Liver (tissue), 3 donors: Measurements from ENCODE around the gene HDLBP.

ENCODE experiments used
- CTCF ChIP-seq: fragments of 150-350 bp; IDR thresholded peaks from 2 replicates; pipeline ENCODE4 v1.5.1; 2017; ENCODE audit warnings: improper control_type of control experiment, low read depth, low read length; ENCODE audit not compliant: missing input control
- EGR1 ChIP-seq, 2 donors: IDR thresholded peaks; 2 replicates each; pipeline ENCODE4 v1.6.1; 2016 to 2018; ENCODE audit warnings: antibody characterized with exemption in 2 of 2, low read depth in 2 of 2
- GABPA ChIP-seq, 2 donors: IDR thresholded peaks in 1 of 2; conservative IDR thresholded peaks in 1 of 2; 2 replicates each; pipeline ENCODE4 v1.6.1; 2016; ENCODE audit warnings: antibody characterized with exemption in 2 of 2, mild to moderate bottlenecking in 1 of 2, moderate library complexity in 1 of 2
- JUND ChIP-seq, 2 donors: IDR thresholded peaks; 2 replicates each; pipeline ENCODE4 v1.6.1; 2016; ENCODE audit warnings: antibody characterized with exemption in 2 of 2
- MAX ChIP-seq: IDR thresholded peaks from 2 replicates; pipeline ENCODE4 v1.6.1; 2016; ENCODE audit warnings: antibody characterized with exemption
- RXRA ChIP-seq, 2 donors: IDR thresholded peaks; 2 replicates each; pipeline ENCODE4 v1.6.1; 2017 to 2018; ENCODE audit warnings: antibody characterized with exemption in 2 of 2, mild to moderate bottlenecking in 1 of 2
- SP1 ChIP-seq: IDR thresholded peaks from 2 replicates; pipeline ENCODE4 v1.6.1; 2018; ENCODE audit warnings: antibody characterized with exemption, mild to moderate bottlenecking
- TAF1 ChIP-seq: conservative IDR thresholded peaks from 2 replicates; pipeline ENCODE4 v1.6.1; 2016; ENCODE audit warnings: antibody characterized with exemption, mild to moderate bottlenecking
- ZBTB33 ChIP-seq: IDR thresholded peaks from 2 replicates; pipeline ENCODE4 v1.6.1; 2016; ENCODE audit warnings: antibody characterized with exemption
- TF ChIP-seq, protein P1 (sequence below): IDR thresholded peaks from 2 replicates; pipeline ENCODE4 v1.6.1; 2016; ENCODE audit warnings: antibody characterized with exemption
- donor health status: healthy.
- donor health status: healthy.

DNA sequence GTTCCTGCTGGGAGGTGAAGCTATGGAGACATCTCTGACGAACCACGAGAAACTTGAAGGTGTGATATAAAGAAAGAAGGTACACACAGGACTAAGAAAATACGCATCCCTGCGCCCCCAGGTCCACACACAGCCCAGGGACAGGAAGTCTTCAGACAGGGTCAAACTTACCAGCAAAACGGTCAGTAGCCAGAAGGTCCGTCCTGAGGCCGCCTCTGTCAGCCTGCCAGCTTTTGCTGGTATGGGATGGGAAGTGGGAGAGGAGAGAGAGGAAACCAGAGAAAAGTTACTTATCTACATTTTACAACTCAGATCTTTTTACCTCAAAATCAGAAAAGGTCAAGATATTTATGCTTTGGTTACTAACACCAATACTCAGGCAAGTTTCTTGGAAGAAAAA is 47.2 kb downstream of the HDLBP start:
- no peak for TF ChIP-seq GABPA (IDR thresholded peaks at IDR 0.05 in 1 of 2, conservative IDR thresholded peaks at IDR 0.05 in 1 of 2)
- no peak for TF ChIP-seq MAX
- TF ChIP-seq TAF1 = no peak
- TF ChIP-seq SP1 = no peak
- TF ChIP-seq CTCF = no peak
- TF ChIP-seq JUND (IDR thresholded peaks at IDR 0.05) = no peak
- TF ChIP-seq RXRA (IDR thresholded peaks at IDR 0.05) = no peak
- TF ChIP-seq, protein P1, sequence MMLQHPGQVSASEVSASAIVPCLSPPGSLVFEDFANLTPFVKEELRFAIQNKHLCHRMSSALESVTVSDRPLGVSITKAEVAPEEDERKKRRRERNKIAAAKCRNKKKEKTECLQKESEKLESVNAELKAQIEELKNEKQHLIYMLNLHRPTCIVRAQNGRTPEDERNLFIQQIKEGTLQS = no peak
- TF ChIP-seq EGR1 (IDR thresholded peaks at IDR 0.05; ENCODE audit: low read depth in 2 of 2) = no peak
- TF ChIP-seq ZBTB33 = no peak
